ENCODE measurements around the gene TSPAN31. TPM values are rescaled to one million over a fixed set of nuclear protein-coding genes. Genes with fewer than 3 reads are reported as not detected.

The TSPAN31 gene
- total and polyA plus RNA-seq, 9 of the 15 experiments (the other 6 are each of a cell fraction or from before 2014, with no cell fraction given), result 11.3 to 26.4 (median 14.3) TPM

- ChIA-PET CTCF (ENCODE audit: low intra/inter-chr PET ratio) (no interaction called here), POLR2A (interaction anchor here (0.6 to 0.7 kb wide), 3 partner anchors 177 to 288 kb away, joined by 3 read pairs; no protein-coding TSS in a partner anchor)
- BruUV-seq (replicated peaks), result no TSS peak
- Histone ChIP-seq H3K9ac (ENCODE audit: insufficient read depth in 1 of 2, low read depth in 2 of 2, low read length in 2 of 2) (no peak overlapping the region), H3K9me1 (ENCODE audit: control insufficient read depth, insufficient read depth, low read length) (no peaks in the 10 kb centered on the region), H2AFZ (ENCODE audit: low read depth, low read length) (no peak overlapping the region), H3K79me2 (ENCODE audit: control insufficient read depth, insufficient read depth, low read length) (no peaks in the 10 kb centered on the region), H3K4me2 (ENCODE audit: insufficient read depth, low read length) (no peak overlapping the region), H3K36me3 (ENCODE audit: control insufficient read depth, insufficient read depth, low read length) (peaks cover 52% of the 10 kb centered on the region; the same call in 2 of the 3 replicates), H3K4me3 (no peak overlapping the region), H3K27ac (ENCODE audit: extremely low read depth, low read depth, low read length) (no peak overlapping the region), H4K20me1 (replicated peaks; ENCODE audit: control insufficient read depth, insufficient read depth, low read length) (no peaks in the 10 kb centered on the region), H3K27me3 (ENCODE audit: control insufficient read depth in 2 of 2, insufficient read depth in 2 of 2, low read length in 2 of 2) (no peaks in the 10 kb centered on the region), H3K4me1 (replicated peaks in 1 of 2; ENCODE audit: control insufficient read depth in 2 of 2, insufficient read depth in 2 of 2, low read length in 2 of 2) (no peaks in the 10 kb centered on the region; a peak in 1 of 5 replicates), H3K9me3 (replicated peaks; ENCODE audit: control insufficient read depth, insufficient read depth, low read depth, low read length) (no peaks in the 10 kb centered on the region)
- intact Hi-C loops (cut with micrococcal nuclease), result no loop called here
- FAIRE-seq (no peak), DNase-seq (ENCODE audit: extremely low read depth in 1 of 4, low spot score in 3 of 4) (no peak), ATAC-seq (no peak)
- 77% methylated on average over 5 of the region's 5 CpGs for WGBS (ENCODE audit: insufficient coverage, low coverage, missing lambda C conversion rate)
- in situ Hi-C loops (cut with MboI), result no loop called here
- TF ChIP-seq TRIM25 (IDR thresholded peaks at IDR 0.05; ENCODE audit: borderline replicate concordance) (no peak), GTF2A2 (tag; IDR thresholded peaks at IDR 0.05) (no peak), NR4A1 (CRISPR knock-in tag; IDR thresholded peaks at IDR 0.05) (no peak), NR4A1 (tag; IDR thresholded peaks at IDR 0.05) (no peak), RFX5 (IDR thresholded peaks at IDR 0.05; ENCODE audit: low read depth, low read length) (no peak), EGR1 (conservative IDR thresholded peaks at IDR 0.05) (no peak), KDM2B (CRISPR knock-in tag; IDR thresholded peaks at IDR 0.05) (no peak), SMAD3 (CRISPR knock-in tag; conservative IDR thresholded peaks at IDR 0.05) (no peak), HOMEZ (CRISPR knock-in tag; IDR thresholded peaks at IDR 0.05) (no peak), RBFOX2 (IDR thresholded peaks at IDR 0.05; ENCODE audit: low read depth, low read length) (no peak), TAF7 (tag; IDR thresholded peaks at IDR 0.05) (no peak), SMC3 (conservative IDR thresholded peaks at IDR 0.05; ENCODE audit: insufficient read depth, low read depth, low read length) (no peak), ZNF77 (CRISPR knock-in tag; IDR thresholded peaks at IDR 0.05) (no peak)
Observed at GRCh38 chr12:57717131-57717530, 27.7 kb upstream of the TSPAN31 start.

Data from K562 (cell line).